HL-60/S4 treated with phorbol 12-myristate 13-acetate at 8.2 ng/mL for 4 days and 3 days (cell line): ENCODE data around the gene KAT8.
"Not testable (repeated sequence)": the region's sequence is repeated elsewhere in the genome, so short reads cannot be mapped to it uniquely, and the experiment has no call there.

Experiments used
- in situ Hi-C: fragments of 300-500 bp; cut with MboI; formaldehyde crosslinking; loops from 2 replicates; pipeline ENCODE4 v1.15.0; 2022; ENCODE audit warnings: low sequenced_read_pairs

The KAT8 gene

DNA sequence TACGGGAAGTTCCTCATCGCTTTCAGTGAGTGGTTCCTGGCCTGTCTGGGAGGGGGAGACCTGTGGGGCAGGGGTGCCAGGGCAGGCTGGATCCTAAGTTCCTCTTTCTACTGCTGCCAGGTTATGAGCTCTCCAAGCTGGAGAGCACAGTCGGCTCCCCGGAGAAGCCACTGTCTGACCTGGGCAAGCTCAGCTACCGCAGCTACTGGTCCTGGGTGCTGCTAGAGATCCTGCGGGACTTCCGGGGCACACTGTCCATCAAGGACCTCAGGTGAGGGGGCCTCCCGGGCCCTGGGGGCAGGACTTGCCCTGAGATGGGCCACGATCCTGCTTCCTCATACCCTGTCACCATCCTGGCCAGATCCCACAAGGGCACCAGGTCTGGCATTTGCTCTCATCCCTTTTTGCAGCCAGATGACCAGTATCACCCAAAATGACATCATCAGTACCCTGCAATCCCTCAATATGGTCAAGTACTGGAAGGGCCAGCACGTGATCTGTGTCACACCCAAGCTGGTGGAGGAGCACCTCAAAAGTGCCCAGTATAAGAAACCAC is 12.9 kb downstream of the KAT8 start:
- in situ Hi-C loops, result no loop called here

GRCh38 chr16:31130899-31131298 is 13.4 kb downstream of the KAT8 start:
- in situ Hi-C loops, result no loop called here

DNA sequence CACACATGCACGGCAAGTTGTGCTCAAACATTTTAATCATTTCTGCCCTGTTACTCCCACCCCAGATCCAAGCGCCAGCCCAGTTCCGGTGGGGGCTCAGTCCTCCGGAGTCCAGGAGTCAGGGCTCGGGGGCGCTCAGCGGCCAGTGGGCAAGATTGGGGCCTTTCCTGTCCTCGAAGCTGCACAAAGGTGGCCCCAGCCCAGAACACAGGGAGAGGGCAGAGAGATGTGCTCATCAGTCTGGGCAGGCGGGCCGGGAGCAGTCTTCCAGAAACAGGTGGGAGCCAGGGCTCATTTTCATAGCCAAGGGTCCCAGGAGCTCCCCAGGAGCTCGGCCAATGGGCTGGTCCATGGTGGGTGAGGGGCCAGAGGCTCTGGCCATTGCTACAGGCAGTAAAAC is 14.0 kb downstream of the KAT8 start:
- in situ Hi-C loops, result no loop called here

- in situ Hi-C loops, result no loop called here
Observed at GRCh38 chr16:31131841-31132271, 14.4 kb downstream of the KAT8 start.

- in situ Hi-C loops, result no loop called here
Observed at GRCh38 chr16:31132303-31132979, 15.0 kb downstream of the KAT8 start.

GRCh38 chr16:31133046-31133501 is 15.6 kb downstream of the KAT8 start:
- in situ Hi-C loops, result no loop called here

- in situ Hi-C loops, result no loop called here
Observed at GRCh38 chr16:31134091-31134571, 16.7 kb downstream of the KAT8 start.

GRCh38 chr16:31134625-31135534 is 17.4 kb downstream of the KAT8 start:
- in situ Hi-C loops, result no loop called here

- in situ Hi-C loops, result no loop called here
Observed at GRCh38 chr16:31135535-31136286, 18.2 kb downstream of the KAT8 start, which contains the start of gene PRSS8. Gene PRSS8 (minus strand): TSS chr16:31135727. CDS start chr16:31135498, 229 bp downstream.

DNA sequence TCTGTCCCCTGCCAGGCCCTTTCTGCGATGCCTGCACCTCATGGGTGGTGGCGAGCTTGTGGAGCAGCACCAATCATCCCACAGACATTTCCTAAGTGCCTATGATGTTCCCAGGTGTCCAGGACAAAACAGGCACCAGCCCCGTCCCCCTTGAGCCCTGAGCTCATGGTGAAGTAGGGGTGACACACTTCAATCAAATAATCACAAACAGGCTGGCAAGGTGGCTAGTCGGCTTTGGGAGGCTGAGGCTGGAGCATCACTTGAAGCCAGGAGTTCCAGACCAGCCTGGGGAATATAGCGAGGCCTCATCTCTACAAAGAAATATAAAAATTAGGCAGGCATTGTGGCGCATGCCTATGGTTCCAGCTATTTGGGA is 18.8 kb downstream of the KAT8 start:
- in situ Hi-C loops, result no loop called here

GRCh38 chr16:31136822-31137499 is 19.5 kb downstream of the KAT8 start:
- in situ Hi-C loops, result not testable (repeated sequence)

- in situ Hi-C loops, result no loop called here
Observed at GRCh38 chr16:31138621-31139578, 21.4 kb downstream of the KAT8 start.

DNA sequence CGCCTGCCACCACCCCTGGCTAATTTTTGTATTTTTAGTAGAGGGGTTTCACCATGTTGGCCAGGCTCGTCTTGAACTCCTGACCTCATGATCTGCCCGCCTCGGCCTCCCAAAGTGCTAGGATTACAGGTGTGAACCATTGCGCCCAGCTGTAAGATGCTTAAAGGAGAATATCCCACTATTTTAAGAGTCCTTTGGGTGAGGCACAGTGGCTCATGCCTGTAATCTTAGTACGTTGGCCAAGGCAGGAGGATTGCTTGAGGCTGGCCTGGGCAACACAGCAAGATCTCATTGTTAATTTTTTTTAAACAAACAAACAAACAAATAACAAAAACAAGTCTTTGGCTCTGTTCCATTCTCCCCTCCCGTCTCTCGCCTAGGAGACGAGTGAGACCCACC is 23.6 kb downstream of the KAT8 start:
- in situ Hi-C loops, result not testable (repeated sequence)

- in situ Hi-C loops, result no loop called here
Observed at GRCh38 chr16:31141489-31142108, 24.1 kb downstream of the KAT8 start.

DNA sequence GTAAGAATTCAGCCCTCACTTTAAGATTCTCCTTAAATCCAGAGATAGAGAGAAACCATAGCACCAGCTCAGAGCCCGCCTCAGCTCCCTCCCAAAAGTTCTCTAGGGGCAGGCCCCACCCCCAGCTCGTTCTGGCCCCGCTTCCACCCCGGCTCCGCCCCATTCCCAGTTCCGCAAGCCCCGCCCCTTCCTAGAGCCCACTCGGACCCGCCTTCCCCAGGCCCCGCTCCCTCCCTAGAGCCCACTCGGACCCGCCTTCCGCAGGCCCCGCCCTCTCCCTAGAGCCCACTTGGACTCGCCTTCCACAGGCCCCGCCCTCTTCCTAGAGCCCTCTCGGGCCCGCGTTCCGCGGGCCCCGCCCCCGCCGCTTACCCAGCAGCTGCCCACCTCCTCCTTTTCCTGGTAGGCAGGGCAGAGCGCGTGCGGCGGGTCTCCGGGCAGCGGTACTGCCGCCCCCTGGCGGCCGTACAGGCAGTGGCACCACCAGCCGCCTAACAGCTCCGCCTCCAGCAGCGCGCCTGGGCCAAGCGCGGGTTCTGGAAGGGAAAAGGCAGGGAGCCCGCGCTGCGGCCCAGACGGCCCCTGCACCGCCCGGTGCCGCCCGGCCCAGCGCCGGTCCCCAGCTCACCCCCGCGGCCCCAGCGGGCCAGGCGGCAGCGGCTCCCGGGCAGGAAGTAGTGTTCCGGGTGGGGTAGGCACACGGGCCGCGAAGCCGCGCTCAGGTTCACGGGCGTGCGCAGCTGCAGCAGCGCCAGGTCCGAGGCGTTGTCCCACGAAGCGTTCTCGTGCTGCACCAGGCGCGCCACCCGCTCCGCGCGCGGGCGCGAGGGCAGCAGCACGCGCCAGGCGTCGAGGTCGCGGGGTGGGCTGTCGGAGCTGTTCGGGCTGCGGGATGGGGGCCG is 24.9 kb downstream of the KAT8 start:
- in situ Hi-C loops, result no loop called here

GRCh38 chr16:31143011-31143693 is 25.7 kb downstream of the KAT8 start:
- in situ Hi-C loops, result no loop called here

- in situ Hi-C loops, result no loop called here
Observed at GRCh38 chr16:31143694-31144148, 26.3 kb downstream of the KAT8 start.
